Astrocyte (in vitro differentiated cells and primary cell): ENCODE results near the gene WDR33. TPM values are rescaled to one million over a fixed set of nuclear protein-coding genes. Genes with fewer than 3 reads are reported as not detected.

ENCODE experiments used
- DNase-seq: peaks from one replicate; pipeline ENCODE4 v3.0.0-alpha.2; 2010; ENCODE audit warnings: low read depth
- FAIRE-seq: peaks from 2 replicates; lab custom pipeline; 2011; peaks lifted over from hg19 to GRCh38; lab: Jason Lieb, UNC
- H2AFZ ChIP-seq: 2 replicates; pipeline ENCODE4 v1.6.0; 2012; ENCODE audit warnings: low read depth, low read length, inconsistent platforms
- H3K27ac ChIP-seq: 2 replicates; pipeline ENCODE4 v1.5.1; 2011; ENCODE audit warnings: low read depth, low read length, inconsistent platforms
- H3K27me3 ChIP-seq: 2 replicates; pipeline ENCODE4 v1.6.0; 2011; ENCODE audit warnings: low read length, inconsistent platforms; ENCODE audit not compliant: insufficient read depth
- H3K36me3 ChIP-seq: 2 replicates; pipeline ENCODE4 v1.5.1; 2011; ENCODE audit warnings: low read length, inconsistent platforms; ENCODE audit not compliant: insufficient read depth
- H3K4me1 ChIP-seq: 2 replicates; pipeline ENCODE4 v1.5.1; 2011; ENCODE audit warnings: low read length, inconsistent platforms; ENCODE audit not compliant: insufficient read depth
- H3K4me2 ChIP-seq: 2 replicates; pipeline ENCODE4 v1.6.0; 2012; ENCODE audit warnings: low read length, inconsistent platforms
- H3K4me3 ChIP-seq: 2 replicates; pipeline ENCODE4 v1.5.1; 2011; ENCODE audit warnings: low read depth, mild to moderate bottlenecking, low read length, inconsistent platforms; ENCODE audit not compliant: insufficient read depth
- H3K79me2 ChIP-seq: 2 replicates; pipeline ENCODE4 v1.6.0; 2012; ENCODE audit warnings: mild to moderate bottlenecking, low read length, inconsistent platforms; ENCODE audit not compliant: insufficient read depth
- H3K9ac ChIP-seq: 2 replicates; pipeline ENCODE4 v1.6.0; 2012; ENCODE audit warnings: mild to moderate bottlenecking, low read length, inconsistent platforms
- H3K9me3 ChIP-seq: 2 replicates; pipeline ENCODE4 v1.5.1; 2012; ENCODE audit warnings: low read depth, mild to moderate bottlenecking, low read length, inconsistent platforms; ENCODE audit not compliant: insufficient read depth
- H4K20me1 ChIP-seq: 2 replicates; pipeline ENCODE4 v1.6.0; 2012; ENCODE audit warnings: low read length, inconsistent platforms; ENCODE audit not compliant: insufficient read depth
- H3K27ac Mint-ChIP-seq: one replicate; pipeline ENCODE4 v1.8.0; 2021; ENCODE audit warnings: mild to moderate bottlenecking, mixed read lengths; ENCODE audit not compliant: unreplicated experiment
- H3K27me3 Mint-ChIP-seq: one replicate; pipeline ENCODE4 v1.8.0; 2021; ENCODE audit warnings: low read depth, mixed read lengths; ENCODE audit not compliant: unreplicated experiment
- H3K36me3 Mint-ChIP-seq: one replicate; pipeline ENCODE4 v1.8.0; 2021; ENCODE audit warnings: low read depth, mixed read lengths; ENCODE audit not compliant: unreplicated experiment
- H3K4me1 Mint-ChIP-seq: one replicate; pipeline ENCODE4 v1.8.0; 2021; ENCODE audit warnings: low read depth, mixed read lengths; ENCODE audit not compliant: unreplicated experiment
- H3K4me3 Mint-ChIP-seq: one replicate; pipeline ENCODE4 v1.8.0; 2021; ENCODE audit warnings: mild to moderate bottlenecking, moderate library complexity, mixed read lengths; ENCODE audit not compliant: unreplicated experiment
- H3K9me3 Mint-ChIP-seq: one replicate; pipeline ENCODE4 v1.8.0; 2021; ENCODE audit warnings: mild to moderate bottlenecking, mixed read lengths; ENCODE audit not compliant: unreplicated experiment
- EZH2 ChIP-seq: IDR thresholded peaks from 2 replicates; pipeline ENCODE4 v1.6.1; 2012; ENCODE audit warnings: mild to moderate bottlenecking, low read length, inconsistent platforms; ENCODE audit not compliant: insufficient read depth
- total RNA-seq: library from RNA; stranded (reverse); gene quantifications from 2 replicates; pipeline ENCODE4 v1.2.1, GENCODE V29; 2021
- TF ChIP-seq, protein P1 (sequence below): IDR thresholded peaks from 2 replicates; pipeline ENCODE4 v1.5.1; 2011; ENCODE audit warnings: low read depth, mild to moderate bottlenecking, inconsistent platforms, low read length, moderate library complexity; ENCODE audit not compliant: insufficient read depth

Gene WDR33
- total RNA-seq, 1 donor from 2014 or later = 40.9 TPM

DNA sequence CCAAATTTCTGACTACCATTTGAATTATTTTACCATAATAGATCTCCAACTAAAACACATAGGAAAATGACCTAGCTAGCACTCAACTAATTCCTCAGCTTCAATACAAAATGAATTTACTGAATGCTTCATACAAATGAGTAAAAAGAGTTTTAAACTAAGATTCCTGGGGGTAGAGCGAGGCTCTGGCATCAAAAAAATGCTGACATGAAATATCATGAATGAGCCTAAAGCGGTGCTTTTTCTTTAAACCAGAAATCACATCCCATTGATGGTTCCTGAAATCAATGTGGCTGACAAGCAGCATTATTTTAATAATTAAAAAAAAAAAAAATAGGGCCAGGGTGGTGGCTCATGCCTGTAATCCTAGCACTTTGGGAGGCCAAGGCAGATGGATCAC lies 32.1 kb downstream of the WDR33 start:
- no peaks in the 10 kb centered on the region for H3K9me3 Mint-ChIP-seq
- peaks cover 92% of the 10 kb centered on the region for H3K79me2 ChIP-seq
- peaks cover 9% of the 10 kb centered on the region for H3K4me1 Mint-ChIP-seq
- no peaks in the 10 kb centered on the region for H3K4me1 ChIP-seq
- no peak for DNase-seq
- H3K36me3 Mint-ChIP-seq = peaks cover 4% of the 10 kb centered on the region
- H3K9ac ChIP-seq = no peak overlapping the region
- no peak overlapping the region for H3K4me3 ChIP-seq
- H3K27ac Mint-ChIP-seq = no peak overlapping the region
- no peak for TF ChIP-seq EZH2
- TF ChIP-seq, protein P1, sequence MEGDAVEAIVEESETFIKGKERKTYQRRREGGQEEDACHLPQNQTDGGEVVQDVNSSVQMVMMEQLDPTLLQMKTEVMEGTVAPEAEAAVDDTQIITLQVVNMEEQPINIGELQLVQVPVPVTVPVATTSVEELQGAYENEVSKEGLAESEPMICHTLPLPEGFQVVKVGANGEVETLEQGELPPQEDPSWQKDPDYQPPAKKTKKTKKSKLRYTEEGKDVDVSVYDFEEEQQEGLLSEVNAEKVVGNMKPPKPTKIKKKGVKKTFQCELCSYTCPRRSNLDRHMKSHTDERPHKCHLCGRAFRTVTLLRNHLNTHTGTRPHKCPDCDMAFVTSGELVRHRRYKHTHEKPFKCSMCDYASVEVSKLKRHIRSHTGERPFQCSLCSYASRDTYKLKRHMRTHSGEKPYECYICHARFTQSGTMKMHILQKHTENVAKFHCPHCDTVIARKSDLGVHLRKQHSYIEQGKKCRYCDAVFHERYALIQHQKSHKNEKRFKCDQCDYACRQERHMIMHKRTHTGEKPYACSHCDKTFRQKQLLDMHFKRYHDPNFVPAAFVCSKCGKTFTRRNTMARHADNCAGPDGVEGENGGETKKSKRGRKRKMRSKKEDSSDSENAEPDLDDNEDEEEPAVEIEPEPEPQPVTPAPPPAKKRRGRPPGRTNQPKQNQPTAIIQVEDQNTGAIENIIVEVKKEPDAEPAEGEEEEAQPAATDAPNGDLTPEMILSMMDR = no peak
- H4K20me1 ChIP-seq = peaks cover 69% of the 10 kb centered on the region
- H3K4me2 ChIP-seq = no peak overlapping the region
- H3K27me3 ChIP-seq = no peaks in the 10 kb centered on the region
- no peak overlapping the region for H3K4me3 Mint-ChIP-seq
- H2AFZ ChIP-seq = no peak overlapping the region
- no peaks in the 10 kb centered on the region for H3K9me3 ChIP-seq
- H3K36me3 ChIP-seq = no peaks in the 10 kb centered on the region
- no peaks in the 10 kb centered on the region for H3K27me3 Mint-ChIP-seq
- FAIRE-seq = no peak
- no peak overlapping the region for H3K27ac ChIP-seq

DNA sequence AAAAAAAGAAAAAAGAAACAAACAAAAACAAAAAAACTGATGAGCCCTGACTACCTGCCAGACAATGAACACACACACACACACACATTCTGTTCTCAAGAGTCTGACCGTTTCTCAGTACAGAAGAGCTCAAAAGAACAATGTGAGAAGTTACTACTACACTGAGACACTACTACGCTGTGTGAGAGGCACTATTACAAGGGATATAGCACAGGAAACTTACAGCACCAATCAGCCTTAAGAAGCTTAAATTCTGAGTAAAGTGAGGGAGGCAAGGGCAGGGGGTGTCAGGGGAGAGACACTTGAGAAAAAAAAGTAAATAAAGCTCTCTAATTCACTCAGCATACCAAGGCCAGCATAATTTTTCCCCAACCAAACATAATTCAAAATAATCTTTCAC lies 32.5 kb downstream of the WDR33 start:
- no peak for FAIRE-seq
- H3K36me3 ChIP-seq = no peaks in the 10 kb centered on the region

More for the DNA sequence above, 32.5 kb downstream of the WDR33 start:
- Mint-ChIP-seq H3K4me1 (peaks cover 9% of the 10 kb centered on the region), H3K9me3 (no peaks in the 10 kb centered on the region), H3K36me3 (peaks cover 4% of the 10 kb centered on the region), H3K27ac (no peak overlapping the region), H3K4me3 (no peak overlapping the region), H3K27me3 (no peaks in the 10 kb centered on the region)
- Histone ChIP-seq H3K27ac (no peak overlapping the region), H3K27me3 (no peaks in the 10 kb centered on the region), H2AFZ (no peak overlapping the region), H3K4me3 (no peak overlapping the region), H3K4me1 (no peaks in the 10 kb centered on the region), H4K20me1 (peaks cover 69% of the 10 kb centered on the region), H3K9me3 (no peaks in the 10 kb centered on the region), H3K9ac (no peak overlapping the region), H3K4me2 (no peak overlapping the region), H3K79me2 (peaks cover 93% of the 10 kb centered on the region)
- no peak for DNase-seq
- TF ChIP-seq, protein P1 = no peak
- TF ChIP-seq EZH2 = no peak
